Urinary bladder (tissue), 4 donors: ENCODE data around the gene RPL14. TPM values are rescaled to one million over a fixed set of nuclear protein-coding genes. Genes with fewer than 3 reads are reported as not detected.
"Not testable (repeated sequence)": the region's sequence is repeated elsewhere in the genome, so short reads cannot be mapped to it uniquely, and the experiment has no call there.

Experiments
- DNase-seq: peaks from one replicate; pipeline ENCODE4 v3.0.0-alpha.2; 2015; ENCODE audit errors: extremely low spot score
- H3K27ac ChIP-seq: one replicate; pipeline ENCODE4 v1.5.1; 2013; ENCODE audit warnings: low read depth, mild to moderate bottlenecking, moderate library complexity
- H3K36me3 ChIP-seq: one replicate; pipeline ENCODE4 v1.6.1; 2013; ENCODE audit warnings: mild to moderate bottlenecking, moderate library complexity; ENCODE audit not compliant: insufficient read depth
- H3K4me1 ChIP-seq: one replicate; pipeline ENCODE4 v1.6.1; 2013; ENCODE audit warnings: mild to moderate bottlenecking, moderate library complexity; ENCODE audit not compliant: insufficient read depth
- H3K4me3 ChIP-seq: one replicate; pipeline ENCODE4 v1.5.1; 2013; ENCODE audit warnings: low read depth, low read length
- WGBS: extraction: QIAGEN DNeasy Blood & Tissue Kit; methylation state at CpG from one replicate; pipeline ENCODE4 v1.1.7; 2013; 5-methylcytosine and 5-hydroxymethylcytosine counted together
- polyA plus RNA-seq: library from polyadenylated mRNA; stranded (reverse); fragments of 200-250 nt; gene quantifications from one replicate; pipeline ENCODE4 v1.2.3, GENCODE V29; 2013
- total RNA-seq: library from RNA; depleted of rRNA; stranded (reverse); fragments of >200 nt; gene quantifications from one replicate; pipeline ENCODE4 v1.2.3, GENCODE V29; 2014
- donor health status: healthy with polysubstance abuse.
- donor health status: healthy.

The RPL14 gene
- total and polyA plus RNA-seq, 2 donors, result 300 to 1,293 TPM

DNA sequence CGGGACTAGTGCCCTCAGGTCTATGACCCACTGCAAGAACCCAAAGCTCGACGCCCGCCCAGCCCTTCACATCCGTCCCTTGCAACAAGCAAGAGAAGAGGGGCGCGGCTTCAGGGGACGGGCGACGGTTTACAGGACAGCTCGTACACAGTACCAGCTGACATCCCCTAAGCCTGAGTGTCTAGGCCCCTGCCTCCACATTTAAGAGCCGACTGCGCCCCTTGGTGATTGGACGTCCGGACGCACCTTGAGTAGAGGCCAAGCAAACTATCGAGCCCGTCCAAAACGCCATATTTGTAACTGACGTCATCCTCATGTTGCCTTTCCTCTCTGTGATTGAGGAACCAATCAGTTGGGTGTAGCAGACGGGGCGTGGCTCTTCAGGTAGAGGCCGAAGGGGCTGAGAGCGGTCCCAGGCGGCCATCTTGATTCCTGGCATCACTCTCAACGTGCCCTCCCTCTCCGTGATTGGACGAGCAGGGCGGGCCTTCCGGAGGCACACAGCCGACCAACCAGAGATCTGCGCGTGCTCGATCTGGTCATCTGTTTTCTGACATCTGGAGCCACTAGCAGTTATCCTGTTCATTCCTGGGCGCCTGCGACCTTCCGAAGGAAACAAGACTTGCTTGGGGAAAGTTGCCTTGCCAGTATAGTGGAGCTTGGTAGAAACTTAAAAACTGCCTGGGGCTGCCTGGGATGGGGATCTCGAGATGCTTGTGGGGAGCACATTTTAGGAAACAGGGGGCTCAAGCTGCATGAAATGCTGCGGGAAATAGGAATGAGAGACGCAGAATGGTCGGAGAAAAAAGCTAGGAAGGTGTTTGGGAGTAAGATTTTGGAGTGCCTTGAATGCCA lies 4.0 kb upstream of the RPL14 start:
- Histone ChIP-seq H3K4me1 (no peaks in the 10 kb centered on the region), H3K4me3 (peak overlapping the region; percentile 42), H3K36me3 (no peaks in the 10 kb centered on the region), H3K27ac (peak overlapping the region; percentile 88)
- peak; percentile 95 for DNase-seq
- under 1% methylated on average over 41 of the region's 41 CpGs for WGBS

DNA sequence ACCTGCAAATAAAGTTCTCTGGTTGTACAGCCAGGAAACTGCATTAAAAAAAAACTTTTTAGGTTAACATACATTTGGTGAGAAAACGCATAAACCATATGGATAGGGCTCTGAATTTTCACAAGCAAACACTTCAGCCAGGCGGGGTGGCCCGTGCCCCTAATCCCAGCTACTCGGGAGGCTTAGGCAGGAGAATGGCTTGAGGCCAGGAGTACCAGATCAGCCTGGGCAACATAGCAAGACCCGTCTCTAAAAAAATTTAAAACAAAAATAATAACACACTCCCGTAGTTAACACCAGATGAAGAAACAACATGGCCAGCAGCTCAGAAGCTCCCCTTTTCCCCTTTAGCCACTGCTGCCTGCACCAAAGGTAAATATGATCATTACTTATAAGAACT lies 3.2 kb upstream of the RPL14 start:
- Histone ChIP-seq H3K4me3 (no peak overlapping the region), H3K36me3 (no peaks in the 10 kb centered on the region), H3K27ac (no peak overlapping the region), H3K4me1 (no peaks in the 10 kb centered on the region)
- no peak for DNase-seq
- 24% methylated on average over 6 of the region's 6 CpGs for WGBS

DNA sequence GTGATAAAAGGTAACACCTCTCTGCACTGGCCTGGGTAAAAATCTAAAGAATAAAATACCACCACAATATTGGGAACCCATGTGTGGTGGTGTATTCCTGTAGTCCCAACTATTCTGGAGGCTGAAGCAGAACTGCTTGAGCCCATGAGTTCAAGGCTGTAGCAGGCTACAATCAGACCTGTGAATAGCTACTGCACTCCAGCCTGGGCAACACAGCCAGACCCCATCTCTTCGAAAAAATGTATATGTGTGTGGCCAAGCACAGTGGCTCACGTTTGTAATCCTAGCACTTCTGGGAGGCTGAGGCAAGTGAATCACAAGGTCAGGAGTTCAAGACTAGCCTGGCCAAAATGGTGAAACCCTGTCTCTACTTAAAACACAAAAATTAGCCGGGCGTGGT lies 1.8 kb upstream of the RPL14 start:
- DNase-seq, result no peak
- Histone ChIP-seq H3K4me1 (no peaks in the 10 kb centered on the region), H3K36me3 (no peaks in the 10 kb centered on the region), H3K27ac (no peak overlapping the region), H3K4me3 (no peak overlapping the region)
- 90% methylated on average over 4 of the region's 4 CpGs for WGBS

DNA sequence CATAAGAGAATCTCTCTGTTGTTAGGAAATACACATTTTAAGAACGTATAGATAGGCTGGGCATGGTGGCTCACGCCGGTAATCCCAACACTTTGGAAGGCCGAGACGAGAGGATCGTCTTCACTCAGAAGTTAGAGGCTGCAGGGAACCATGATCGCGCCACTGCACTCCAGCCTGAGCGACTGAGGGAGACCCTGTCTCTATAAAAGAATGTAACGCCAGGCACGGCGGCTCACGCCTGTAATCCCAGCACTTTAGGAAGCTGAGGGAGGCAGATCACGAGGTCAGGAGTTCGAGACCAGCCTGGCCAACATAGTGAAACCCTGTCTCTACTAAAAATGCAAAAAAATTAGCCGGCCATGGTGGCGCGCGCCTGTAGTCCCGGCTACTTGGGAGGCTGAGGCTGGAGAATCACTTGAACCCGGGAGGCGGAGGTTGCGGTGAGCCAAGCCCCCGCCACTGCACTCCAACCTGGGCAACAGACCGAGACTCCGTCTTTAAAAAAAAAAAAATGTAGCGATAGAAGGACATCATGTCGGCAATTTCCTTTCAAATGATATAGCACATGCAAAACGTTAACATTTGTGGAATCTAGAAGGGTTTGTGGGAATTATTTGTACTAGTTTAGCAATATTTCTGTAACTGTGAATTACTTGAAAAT lies 730 bp upstream of the RPL14 start:
- 46% methylated on average over 29 of the region's 29 CpGs for WGBS
- H3K4me1 ChIP-seq, result no peaks in the 10 kb centered on the region

DNA sequence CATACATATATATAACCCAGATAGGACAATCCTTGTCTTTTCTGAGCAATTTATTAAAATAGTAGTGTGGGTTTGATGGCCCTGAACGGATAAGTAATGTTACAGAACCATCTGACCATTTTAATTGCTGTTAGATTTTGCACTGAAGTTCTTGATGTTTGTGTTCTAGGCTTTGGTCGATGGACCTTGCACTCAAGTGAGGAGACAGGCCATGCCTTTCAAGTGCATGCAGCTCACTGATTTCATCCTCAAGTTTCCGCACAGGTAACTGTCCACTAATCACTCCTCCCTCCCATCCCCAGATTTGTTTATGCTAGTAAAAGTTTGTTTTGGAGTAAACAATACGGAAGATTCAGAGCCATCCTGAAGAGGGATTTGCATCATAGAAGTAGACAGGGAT lies 1.3 kb downstream of the RPL14 start:
- no peaks in the 10 kb centered on the region for H3K4me1 ChIP-seq
- WGBS, result 82% methylated on average over 4 of the region's 4 CpGs
- no peak overlapping the region for H3K27ac ChIP-seq
- no peak for DNase-seq
- H3K36me3 ChIP-seq, result no peaks in the 10 kb centered on the region
- peak overlapping the region; percentile 93 for H3K4me3 ChIP-seq

More for the DNA sequence above, 730 bp upstream of the RPL14 start:
- no peak overlapping the region for H3K27ac ChIP-seq
- H3K4me3 ChIP-seq, result peak overlapping the region; percentile 93
- no peak for DNase-seq
- no peaks in the 10 kb centered on the region for H3K36me3 ChIP-seq

DNA sequence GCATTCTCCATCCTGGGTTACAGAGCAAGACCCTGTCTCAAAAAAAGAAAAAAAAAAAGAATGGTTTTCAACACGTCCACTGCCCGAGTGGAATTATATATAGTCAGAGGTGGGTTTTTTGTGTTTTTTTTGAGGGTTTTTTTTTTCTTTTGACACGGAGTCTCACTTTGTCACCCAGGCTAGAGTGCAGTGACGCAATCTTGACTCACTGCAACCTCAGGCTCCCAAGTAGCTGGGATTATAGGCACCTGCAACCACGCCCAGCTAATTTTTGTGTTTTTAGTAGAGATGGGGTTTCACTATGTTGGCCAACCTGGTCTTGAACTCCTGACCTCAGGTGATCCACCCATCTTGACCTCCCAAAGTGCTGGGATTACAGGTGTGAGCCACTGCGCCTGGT lies 3.3 kb downstream of the RPL14 start:
- not testable (repeated sequence) for H3K4me3 ChIP-seq, DNase-seq, H3K4me1 ChIP-seq, H3K27ac ChIP-seq, H3K36me3 ChIP-seq
- 89% methylated on average over 6 of the region's 6 CpGs for WGBS

DNA sequence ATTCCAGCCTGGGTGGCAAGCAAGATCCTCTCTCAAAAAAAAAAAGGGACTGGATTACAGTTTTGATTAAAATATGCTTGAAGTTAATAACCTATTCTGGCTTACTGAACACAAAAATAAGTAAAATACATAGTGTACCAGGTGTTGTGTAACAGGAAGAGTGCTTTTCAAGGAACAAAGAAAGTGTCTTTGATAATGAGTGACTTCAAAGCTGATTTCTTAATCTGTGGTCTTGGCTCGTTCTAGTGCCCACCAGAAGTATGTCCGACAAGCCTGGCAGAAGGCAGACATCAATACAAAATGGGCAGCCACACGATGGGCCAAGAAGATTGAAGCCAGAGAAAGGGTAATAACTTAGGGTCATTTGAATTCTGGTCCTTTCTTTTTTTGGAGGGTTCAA lies 4.0 kb downstream of the RPL14 start:
- Histone ChIP-seq H3K27ac (no peak overlapping the region), H3K4me1 (no peaks in the 10 kb centered on the region), H3K36me3 (no peaks in the 10 kb centered on the region), H3K4me3 (no peak overlapping the region)
- 79% methylated on average over 3 of the region's 3 CpGs for WGBS
- DNase-seq, result no peak

DNA sequence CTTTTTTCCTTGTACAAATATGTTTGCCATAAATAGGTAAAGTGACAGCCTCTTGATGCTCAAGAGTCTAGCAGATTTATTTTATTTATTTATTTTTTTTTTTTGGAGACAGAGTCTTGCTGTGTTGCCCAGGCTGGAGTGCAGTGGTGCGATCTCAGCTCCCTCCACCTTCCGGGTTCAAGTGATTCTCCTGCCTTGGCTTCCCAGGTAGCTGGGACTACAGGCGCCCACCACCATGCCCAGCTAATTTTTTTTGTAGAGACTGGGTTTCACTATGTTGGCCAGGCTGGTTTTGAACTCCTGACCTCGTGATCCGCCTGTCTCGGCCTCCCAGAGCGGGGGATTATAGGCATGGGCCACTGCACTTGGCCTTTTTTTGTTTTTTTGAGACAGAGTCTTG lies 5.7 kb downstream of the RPL14 start:
- 94% methylated on average over 7 of the region's 7 CpGs for WGBS
- not testable (repeated sequence) for H3K36me3 ChIP-seq, H3K27ac ChIP-seq, H3K4me1 ChIP-seq, DNase-seq, H3K4me3 ChIP-seq

DNA sequence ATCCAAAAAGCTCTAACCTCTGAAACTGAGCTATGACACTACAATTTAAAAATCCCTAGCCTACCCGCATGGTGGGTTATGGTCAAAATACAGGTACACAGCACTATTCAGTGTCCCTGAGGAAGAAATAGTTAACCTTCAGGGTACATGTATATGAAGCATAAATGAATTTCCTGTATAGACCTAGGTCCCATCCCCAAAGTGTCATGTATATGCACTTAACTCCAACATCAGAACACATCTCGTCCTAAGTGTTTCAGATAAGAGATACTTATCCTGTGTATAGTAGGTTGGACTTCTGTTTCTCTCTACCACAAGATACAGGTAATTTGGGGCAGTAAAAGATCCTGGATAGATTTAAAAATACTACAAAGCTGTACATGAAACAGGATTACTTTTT lies 6.4 kb downstream of the RPL14 start:
- H3K4me1 ChIP-seq, result no peaks in the 10 kb centered on the region
- 94% methylated on average over 2 of the region's 2 CpGs for WGBS
- DNase-seq, result no peak
- H3K36me3 ChIP-seq, result no peaks in the 10 kb centered on the region
- no peak overlapping the region for H3K27ac ChIP-seq
- no peak overlapping the region for H3K4me3 ChIP-seq

DNA sequence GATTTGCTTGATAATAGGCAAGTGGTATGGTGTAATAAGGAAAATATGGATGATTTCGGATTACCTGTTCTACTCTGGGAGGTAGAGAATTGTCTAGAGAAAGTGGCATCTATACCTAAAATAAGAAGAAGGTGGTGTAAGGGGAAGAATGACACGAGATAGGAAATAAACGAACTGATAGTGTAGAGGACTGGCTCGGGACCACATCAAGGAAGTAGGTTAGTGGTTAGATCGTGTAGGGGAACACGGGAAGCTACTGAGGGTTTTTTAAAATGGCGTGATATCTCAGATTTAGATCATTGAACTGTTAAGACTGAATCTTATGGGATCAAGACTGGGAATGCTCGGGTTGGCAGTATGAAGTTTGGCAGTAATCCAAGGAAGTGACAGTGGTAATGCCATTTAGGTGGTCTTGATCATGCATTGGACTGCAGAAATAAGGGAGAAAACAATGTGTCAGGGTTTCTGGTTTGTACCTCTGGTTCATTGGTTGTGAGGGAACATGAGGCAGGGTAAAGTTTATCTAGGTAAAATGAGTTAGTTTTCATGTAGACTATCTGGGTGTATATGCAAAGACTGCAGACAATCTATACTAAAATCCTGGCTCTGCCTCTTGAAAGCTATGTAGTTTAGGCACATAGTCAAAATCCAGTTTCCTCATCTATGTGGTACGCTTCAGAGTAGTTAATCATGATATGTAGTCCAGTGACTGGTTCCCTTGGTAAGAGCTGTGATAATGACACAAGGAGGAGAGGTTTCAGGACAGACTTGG lies 7.4 kb downstream of the RPL14 start:
- Histone ChIP-seq H3K4me3 (no peak overlapping the region), H3K36me3 (no peaks in the 10 kb centered on the region), H3K4me1 (no peaks in the 10 kb centered on the region), H3K27ac (no peak overlapping the region)
- DNase-seq, result no peak
- WGBS, result 67% methylated on average over 9 of the region's 9 CpGs

DNA sequence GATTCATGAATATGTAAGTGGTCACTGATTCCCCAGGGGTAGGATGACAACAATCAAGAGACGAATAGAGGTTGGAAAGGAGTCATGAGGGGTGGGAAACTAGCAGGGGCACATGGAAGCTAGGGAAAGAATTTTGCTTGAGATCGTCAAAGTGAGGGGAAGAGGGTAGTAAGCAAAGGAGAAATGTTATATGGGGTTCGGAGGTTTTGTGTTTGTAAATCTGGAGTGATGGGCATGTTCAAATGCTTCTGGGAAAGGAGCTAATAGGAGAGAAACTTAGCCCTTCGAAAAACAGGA lies 7.9 kb downstream of the RPL14 start:
- no peak overlapping the region for H3K4me3 ChIP-seq
- no peak for DNase-seq
- H3K36me3 ChIP-seq, result no peaks in the 10 kb centered on the region
- WGBS, result 74% methylated on average over 4 of the region's 4 CpGs
- no peak overlapping the region for H3K27ac ChIP-seq
- no peaks in the 10 kb centered on the region for H3K4me1 ChIP-seq

DNA sequence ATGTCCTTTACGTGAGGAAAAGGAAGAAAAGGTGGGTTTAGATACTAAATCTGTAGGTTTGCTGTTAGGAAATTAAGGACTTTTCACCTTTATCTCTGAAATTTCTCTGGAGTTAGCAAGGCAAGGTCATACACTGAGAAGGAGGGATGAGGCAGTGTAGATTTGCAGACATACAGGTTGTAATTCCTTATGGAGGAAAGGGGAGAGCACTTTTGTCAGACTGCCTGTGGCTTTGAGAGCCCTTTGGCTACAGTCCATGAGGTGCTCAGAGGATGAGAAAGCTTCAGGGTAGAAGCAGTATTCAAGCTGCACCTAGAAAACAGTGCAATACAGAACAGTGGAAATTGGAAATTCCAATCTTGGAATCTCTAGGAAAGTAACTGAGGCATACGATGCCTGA lies 8.3 kb downstream of the RPL14 start:
- Histone ChIP-seq H3K4me1 (no peaks in the 10 kb centered on the region), H3K4me3 (no peak overlapping the region), H3K36me3 (no peaks in the 10 kb centered on the region), H3K27ac (no peak overlapping the region)
- no peak for DNase-seq
- WGBS, result 79% methylated on average over 2 of the region's 2 CpGs

DNA sequence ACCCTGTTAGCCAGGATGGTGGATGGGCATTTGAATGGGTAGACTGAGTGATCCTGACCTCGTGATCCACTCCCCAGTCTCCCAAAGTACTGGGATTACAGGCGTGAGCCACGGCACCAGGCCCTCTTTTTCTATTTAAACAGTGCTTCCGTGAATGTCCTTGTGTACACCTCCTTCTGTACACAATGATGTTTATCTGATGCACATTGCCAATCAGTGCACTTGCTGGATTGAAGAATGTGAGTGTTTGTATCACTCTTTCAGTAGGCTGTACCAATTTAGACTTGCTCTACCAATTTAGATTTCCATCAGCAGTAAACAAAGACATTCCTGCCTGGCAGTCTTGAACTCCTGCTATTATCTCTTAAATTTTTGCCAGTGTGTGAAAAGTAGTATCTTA lies 10.9 kb downstream of the RPL14 start:
- no peaks in the 10 kb centered on the region for H3K4me1 ChIP-seq
- H3K27ac ChIP-seq, result no peak overlapping the region
- H3K4me3 ChIP-seq, result no peak overlapping the region
- no peaks in the 10 kb centered on the region for H3K36me3 ChIP-seq
- no peak for DNase-seq
- WGBS, result 77% methylated on average over 4 of the region's 4 CpGs

DNA sequence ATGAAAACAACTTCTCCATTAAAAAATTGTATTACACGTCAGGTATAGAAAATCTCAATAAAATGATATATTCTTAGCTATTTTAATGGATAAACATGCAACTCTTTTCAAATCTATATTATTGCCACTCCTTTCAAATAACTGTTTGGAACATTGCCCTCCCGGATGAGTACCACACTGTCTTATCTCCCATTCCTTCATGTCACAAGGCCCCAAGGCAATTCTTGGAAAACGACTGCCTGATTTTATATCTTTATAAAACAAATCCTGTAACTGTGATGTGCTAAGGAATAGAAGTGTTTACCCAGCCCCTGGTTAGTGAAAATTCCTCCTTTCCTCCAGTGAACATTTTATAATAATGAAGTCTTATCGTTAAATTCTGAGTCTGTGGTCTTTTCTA lies 13.6 kb downstream of the RPL14 start:
- no peaks in the 10 kb centered on the region for H3K4me1 ChIP-seq
- H3K27ac ChIP-seq, result no peak overlapping the region
- H3K36me3 ChIP-seq, result no peaks in the 10 kb centered on the region
- H3K4me3 ChIP-seq, result no peak overlapping the region
- WGBS, result 63% methylated on average over 4 of the region's 4 CpGs
- no peak for DNase-seq
